WTC11 (cell line): ENCODE measurements around the gene SLC27A5. TPM values are rescaled to one million over a fixed set of nuclear protein-coding genes. Genes with fewer than 3 reads are reported as not detected.

Source experiments
- ATAC-seq: fragments of 200-7000 bp; cut with Tn5 transposase; 2 replicates; pipeline ENCODE4 v1.10.0; 2021; ENCODE audit warnings: mild to moderate bottlenecking, moderate library complexity
- CTCF ChIA-PET: fragments of 300-600 bp; sonication (Branson Sonifier 250); formaldehyde crosslinking; loops from one replicate; lab custom pipeline; 2021; ENCODE audit warnings: antibody characterized with exemption; lab: Charles Lee
- POLR2A ChIA-PET: fragments of 350-600 bp; sonication (Branson Sonifier 250); formaldehyde crosslinking; loops from one replicate; lab custom pipeline; 2021; ENCODE audit warnings: antibody characterized with exemption; lab: Charles Lee
- DNase-seq: peaks from one replicate; pipeline ENCODE4 v3.0.0; 2021; ENCODE audit warnings: low spot score
- H3K27ac Mint-ChIP-seq: 2 replicates; pipeline ENCODE4 v1.8.0; 2021; ENCODE audit warnings: mixed read lengths
- H3K27me3 Mint-ChIP-seq: 2 replicates; pipeline ENCODE4 v1.8.0; 2021; ENCODE audit warnings: low read depth, mild to moderate bottlenecking, moderate library complexity, mixed read lengths
- H3K36me3 Mint-ChIP-seq: 2 replicates; pipeline ENCODE4 v1.8.0; 2021; ENCODE audit warnings: mixed read lengths
- H3K4me1 Mint-ChIP-seq: 2 replicates; pipeline ENCODE4 v1.8.0; 2022; ENCODE audit warnings: mixed read lengths
- H3K4me3 Mint-ChIP-seq: 2 replicates; pipeline ENCODE4 v1.8.0; 2021; ENCODE audit warnings: mild to moderate bottlenecking, moderate library complexity, mixed read lengths
- H3K9me3 Mint-ChIP-seq: 2 replicates; pipeline ENCODE4 v1.8.0; 2021; ENCODE audit warnings: mixed read lengths
- ARID4B ChIP-seq: sonication (generic); formaldehyde crosslinking; IDR thresholded peaks from 2 replicates; pipeline ENCODE4 v1.8.0; 2023; ENCODE audit warnings: missing genetic modification reagents, mild to moderate bottlenecking, borderline replicate concordance
- ELF4 ChIP-seq: sonication (generic); formaldehyde crosslinking; IDR thresholded peaks from 2 replicates; pipeline ENCODE4 v1.8.1; 2022; ENCODE audit warnings: low read depth, mild to moderate bottlenecking, moderate library complexity, missing genetic modification reagents
- FOXK1 ChIP-seq: sonication (generic); formaldehyde crosslinking; IDR thresholded peaks from 2 replicates; pipeline ENCODE4 v1.8.0; 2022; ENCODE audit warnings: mild to moderate bottlenecking, moderate library complexity, missing genetic modification reagents
- GABPB1 ChIP-seq: sonication (generic); formaldehyde crosslinking; IDR thresholded peaks from 2 replicates; pipeline ENCODE4 v1.8.1; 2023; ENCODE audit warnings: mild to moderate bottlenecking, missing genetic modification reagents
- IRF2 ChIP-seq: sonication (generic); formaldehyde crosslinking; IDR thresholded peaks from 2 replicates; pipeline ENCODE4 v1.8.0; 2022; ENCODE audit warnings: low read depth, missing genetic modification reagents, borderline replicate concordance
- JUN ChIP-seq: sonication (generic); formaldehyde crosslinking; IDR thresholded peaks from 2 replicates; pipeline ENCODE4 v1.8.0; 2023; ENCODE audit warnings: mild to moderate bottlenecking, missing genetic modification reagents
- MXD4 ChIP-seq: fragments of 250-450 bp; sonication (Bioruptor Pico); IDR thresholded peaks from 2 replicates; pipeline ENCODE4 v1.8.0; 2021; ENCODE audit warnings: mild to moderate bottlenecking, moderate library complexity, borderline replicate concordance
- PRDM15 ChIP-seq: sonication (generic); formaldehyde crosslinking; IDR thresholded peaks from 2 replicates; pipeline ENCODE4 v1.8.0; 2022; ENCODE audit warnings: missing genetic modification reagents
- RELA ChIP-seq: sonication (generic); formaldehyde crosslinking; IDR thresholded peaks from 2 replicates; pipeline ENCODE4 v1.8.1; 2022; ENCODE audit warnings: missing genetic modification reagents, mild to moderate bottlenecking, borderline replicate concordance
- RORB ChIP-seq: fragments of 250-450 bp; sonication (Bioruptor Pico); IDR thresholded peaks from 2 replicates; pipeline ENCODE4 v1.9.0; 2021; ENCODE audit warnings: mild to moderate bottlenecking
- SP1 ChIP-seq: sonication (generic); formaldehyde crosslinking; conservative IDR thresholded peaks from 2 replicates; pipeline ENCODE4 v1.8.1; 2022; ENCODE audit warnings: missing genetic modification reagents
- TCF7 ChIP-seq: sonication (generic); formaldehyde crosslinking; IDR thresholded peaks from 2 replicates; pipeline ENCODE4 v1.8.0; 2022; ENCODE audit warnings: mild to moderate bottlenecking, low read depth, missing genetic modification reagents, moderate library complexity
- TP53 ChIP-seq: sonication (generic); formaldehyde crosslinking; IDR thresholded peaks from 2 replicates; pipeline ENCODE4 v1.8.1; 2023; ENCODE audit warnings: mild to moderate bottlenecking, missing genetic modification reagents
- ZBTB43 ChIP-seq: sonication (generic); formaldehyde crosslinking; IDR thresholded peaks from 2 replicates; pipeline ENCODE4 v1.8.1; 2023; ENCODE audit warnings: mild to moderate bottlenecking, missing genetic modification reagents
- ZNF121 ChIP-seq: sonication (generic); formaldehyde crosslinking; IDR thresholded peaks from 2 replicates; pipeline ENCODE4 v1.8.0; 2023; ENCODE audit warnings: missing genetic modification reagents
- ZNF263 ChIP-seq: sonication (generic); formaldehyde crosslinking; IDR thresholded peaks from 2 replicates; pipeline ENCODE4 v1.8.1; 2022; ENCODE audit warnings: low read depth, mild to moderate bottlenecking, moderate library complexity, missing genetic modification reagents
- ZNF396 ChIP-seq: fragments of 250-450 bp; sonication (Bioruptor Pico); IDR thresholded peaks from 2 replicates; pipeline ENCODE4 v1.8.0; 2021; ENCODE audit warnings: mild to moderate bottlenecking, moderate library complexity, borderline replicate concordance
- ZNF416 ChIP-seq: fragments of 250-450 bp; sonication (Bioruptor Pico); IDR thresholded peaks from 2 replicates; pipeline ENCODE4 v1.9.0; 2021; ENCODE audit warnings: mild to moderate bottlenecking, inconsistent platforms
- ZNF423 ChIP-seq: fragments of 250-450 bp; sonication (Bioruptor Pico); IDR thresholded peaks from 2 replicates; pipeline ENCODE4 v2.1.2; 2022; ENCODE audit warnings: mild to moderate bottlenecking, moderate library complexity
- total RNA-seq: library from RNA; stranded (reverse); gene quantifications from 3 replicates; pipeline ENCODE4 v1.2.3, GENCODE V29; 2021
- TF ChIP-seq, protein P1 (sequence below): sonication (generic); formaldehyde crosslinking; conservative IDR thresholded peaks from 2 replicates; pipeline ENCODE4 v1.8.1; 2023; ENCODE audit warnings: mild to moderate bottlenecking, low read depth, missing genetic modification reagents, moderate library complexity
- TF ChIP-seq, protein P2 (sequence below): sonication (generic); formaldehyde crosslinking; IDR thresholded peaks from 2 replicates; pipeline ENCODE4 v1.8.1; 2023; ENCODE audit warnings: mild to moderate bottlenecking, missing genetic modification reagents, moderate library complexity
- TF ChIP-seq, protein P3 (sequence below): sonication (generic); formaldehyde crosslinking; IDR thresholded peaks from 2 replicates; pipeline ENCODE4 v1.8.0; 2022; ENCODE audit warnings: mild to moderate bottlenecking, missing genetic modification reagents
- TF ChIP-seq, protein P4 (sequence below): sonication (generic); formaldehyde crosslinking; IDR thresholded peaks from 2 replicates; pipeline ENCODE4 v1.8.0; 2022; ENCODE audit warnings: mild to moderate bottlenecking, missing genetic modification reagents

The SLC27A5 gene
- total RNA-seq, 1 experiment from 2014 or later, result 21.9 TPM

- DNase-seq (peak; percentile 90), ATAC-seq (peak; percentile 19)
- Mint-ChIP-seq H3K4me1 (peaks cover 38% of the 10 kb centered on the region), H3K27ac (peak overlapping the region; percentile 100), H3K4me3 (peak overlapping the region; percentile 97), H3K36me3 (peaks cover 14% of the 10 kb centered on the region), H3K9me3 (no peaks in the 10 kb centered on the region), H3K27me3 (peaks cover 50% of the 10 kb centered on the region)
- ChIA-PET CTCF (interaction anchor here (1.0 to 2.4 kb wide), 5 partner anchors 15 to 45 kb away, joined by 3 to 19 read pairs (median 7); partner anchors contain the start of gene ZBTB45), POLR2A (interaction anchor here (0.6 to 2.8 kb wide), 5 partner anchors 12 to 657 kb away, joined by 3 to 12 read pairs (median 8); partner anchors contain the start of genes TRIM28 and ZBTB45)
- TF ChIP-seq JUN (CRISPR knock-in tag), result 0 out of 2 replicates have a peak, but pooled peaks have one; percentile 13
- no peak for TF ChIP-seq ELF4
- TF ChIP-seq, protein P1, sequence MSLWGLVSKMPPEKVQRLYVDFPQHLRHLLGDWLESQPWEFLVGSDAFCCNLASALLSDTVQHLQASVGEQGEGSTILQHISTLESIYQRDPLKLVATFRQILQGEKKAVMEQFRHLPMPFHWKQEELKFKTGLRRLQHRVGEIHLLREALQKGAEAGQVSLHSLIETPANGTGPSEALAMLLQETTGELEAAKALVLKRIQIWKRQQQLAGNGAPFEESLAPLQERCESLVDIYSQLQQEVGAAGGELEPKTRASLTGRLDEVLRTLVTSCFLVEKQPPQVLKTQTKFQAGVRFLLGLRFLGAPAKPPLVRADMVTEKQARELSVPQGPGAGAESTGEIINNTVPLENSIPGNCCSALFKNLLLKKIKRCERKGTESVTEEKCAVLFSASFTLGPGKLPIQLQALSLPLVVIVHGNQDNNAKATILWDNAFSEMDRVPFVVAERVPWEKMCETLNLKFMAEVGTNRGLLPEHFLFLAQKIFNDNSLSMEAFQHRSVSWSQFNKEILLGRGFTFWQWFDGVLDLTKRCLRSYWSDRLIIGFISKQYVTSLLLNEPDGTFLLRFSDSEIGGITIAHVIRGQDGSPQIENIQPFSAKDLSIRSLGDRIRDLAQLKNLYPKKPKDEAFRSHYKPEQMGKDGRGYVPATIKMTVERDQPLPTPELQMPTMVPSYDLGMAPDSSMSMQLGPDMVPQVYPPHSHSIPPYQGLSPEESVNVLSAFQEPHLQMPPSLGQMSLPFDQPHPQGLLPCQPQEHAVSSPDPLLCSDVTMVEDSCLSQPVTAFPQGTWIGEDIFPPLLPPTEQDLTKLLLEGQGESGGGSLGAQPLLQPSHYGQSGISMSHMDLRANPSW, result no peak
- TF ChIP-seq FOXK1 (CRISPR knock-in tag), result peak; percentile 56
- no peak; the same call in 1 of the 2 replicates for TF ChIP-seq ZBTB43 (CRISPR knock-in tag)
- peak; percentile 81; the same call in 1 of the 2 replicates for TF ChIP-seq ARID4B (CRISPR knock-in tag)
- TF ChIP-seq, protein P2, sequence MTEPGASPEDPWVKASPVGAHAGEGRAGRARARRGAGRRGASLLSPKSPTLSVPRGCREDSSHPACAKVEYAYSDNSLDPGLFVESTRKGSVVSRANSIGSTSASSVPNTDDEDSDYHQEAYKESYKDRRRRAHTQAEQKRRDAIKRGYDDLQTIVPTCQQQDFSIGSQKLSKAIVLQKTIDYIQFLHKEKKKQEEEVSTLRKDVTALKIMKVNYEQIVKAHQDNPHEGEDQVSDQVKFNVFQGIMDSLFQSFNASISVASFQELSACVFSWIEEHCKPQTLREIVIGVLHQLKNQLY (CRISPR knock-in tag), result peak; percentile 46; the same call in 1 of the 2 replicates
- TF ChIP-seq ZNF121 (CRISPR knock-in tag), result no peak
- TF ChIP-seq ZNF416, result no peak
- TF ChIP-seq SP1 (CRISPR knock-in tag), result no peak
- TF ChIP-seq IRF2 (CRISPR knock-in tag), result no peak
- no peak for TF ChIP-seq RELA (CRISPR knock-in tag)
- TF ChIP-seq TCF7 (CRISPR knock-in tag), result no peak
- TF ChIP-seq, protein P3, sequence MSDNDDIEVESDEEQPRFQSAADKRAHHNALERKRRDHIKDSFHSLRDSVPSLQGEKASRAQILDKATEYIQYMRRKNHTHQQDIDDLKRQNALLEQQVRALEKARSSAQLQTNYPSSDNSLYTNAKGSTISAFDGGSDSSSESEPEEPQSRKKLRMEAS (CRISPR knock-in tag), result peak; percentile 96
- TF ChIP-seq PRDM15 (CRISPR knock-in tag), result no peak
- no peak for TF ChIP-seq RORB (CRISPR knock-in tag)
- no peak for TF ChIP-seq ZNF423 (CRISPR knock-in tag)
- no peak for TF ChIP-seq MXD4
- peak; percentile 38 for TF ChIP-seq GABPB1 (CRISPR knock-in tag)
- TF ChIP-seq, protein P4, sequence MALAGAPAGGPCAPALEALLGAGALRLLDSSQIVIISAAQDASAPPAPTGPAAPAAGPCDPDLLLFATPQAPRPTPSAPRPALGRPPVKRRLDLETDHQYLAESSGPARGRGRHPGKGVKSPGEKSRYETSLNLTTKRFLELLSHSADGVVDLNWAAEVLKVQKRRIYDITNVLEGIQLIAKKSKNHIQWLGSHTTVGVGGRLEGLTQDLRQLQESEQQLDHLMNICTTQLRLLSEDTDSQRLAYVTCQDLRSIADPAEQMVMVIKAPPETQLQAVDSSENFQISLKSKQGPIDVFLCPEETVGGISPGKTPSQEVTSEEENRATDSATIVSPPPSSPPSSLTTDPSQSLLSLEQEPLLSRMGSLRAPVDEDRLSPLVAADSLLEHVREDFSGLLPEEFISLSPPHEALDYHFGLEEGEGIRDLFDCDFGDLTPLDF, result 0 out of 2 replicates have a peak, but pooled peaks have one; percentile 22
- TF ChIP-seq ZNF396, result no peak
- TF ChIP-seq TP53 (CRISPR knock-in tag), result 0 out of 2 replicates have a peak, but pooled peaks have one; percentile 50
- TF ChIP-seq ZNF263, result no peak
Measured at GRCh38 chr19:58559275-58560006, 47.6 kb upstream of the SLC27A5 start.
